CD4-positive, alpha-beta T cell treated with Interleukin-21 for 1 hour (primary cell): ENCODE results near the gene HPGD.

Source experiments
- DNase-seq: peaks from one replicate; pipeline ENCODE4 v3.0.0-alpha.2; 2020

The HPGD gene

DNA sequence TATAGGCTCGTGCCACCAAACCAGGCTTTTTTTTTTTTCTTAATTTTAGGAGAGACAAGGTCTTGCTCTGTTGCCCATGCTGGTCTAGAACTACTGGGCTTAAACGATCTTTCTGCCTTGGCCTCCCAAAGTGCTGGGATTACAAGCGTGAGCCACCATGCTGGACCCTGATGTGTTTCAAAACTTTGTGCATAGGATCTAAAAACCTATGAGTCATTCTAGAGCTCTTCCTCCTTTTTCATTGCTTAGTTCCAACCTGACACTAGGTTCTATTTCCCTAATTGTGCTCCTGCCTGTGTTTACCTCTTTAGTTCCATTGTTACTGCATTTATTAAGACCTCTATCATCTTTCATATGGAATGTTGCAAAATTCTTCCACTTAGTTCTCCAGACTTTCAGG is 57.3 kb downstream of the HPGD start:
- DNase-seq, result no peak

DNA sequence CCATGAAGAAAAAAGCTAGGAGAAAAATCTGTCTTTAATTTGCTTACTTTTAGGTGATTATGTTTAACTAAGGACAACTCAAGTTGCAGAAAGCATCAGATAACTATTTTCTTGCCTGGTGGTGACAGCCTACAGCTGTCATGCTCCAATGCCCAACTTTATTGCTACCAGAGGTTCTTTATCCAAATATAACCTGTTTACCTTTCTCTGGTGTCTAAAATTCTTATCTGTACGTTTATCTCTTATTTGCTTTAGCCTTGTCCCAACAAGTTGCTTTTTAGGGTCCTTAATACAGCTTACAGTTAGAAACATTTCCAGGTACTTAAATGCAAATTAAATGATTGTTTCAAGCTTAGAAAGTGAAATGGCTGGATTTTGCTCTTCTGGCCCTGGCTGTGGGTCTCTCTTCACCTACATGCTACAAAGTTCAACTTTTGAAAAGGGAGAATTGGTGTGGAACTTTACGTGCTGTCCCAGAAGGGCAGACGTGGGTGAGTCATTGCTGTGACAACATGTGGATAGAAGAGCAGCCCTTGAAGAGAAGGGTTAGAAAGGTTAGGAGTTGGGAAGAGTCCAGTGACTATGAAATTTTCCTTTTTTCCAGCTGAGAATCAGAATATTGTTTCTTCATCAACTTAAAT is 60.7 kb downstream of the HPGD start:
- no peak for DNase-seq

DNA sequence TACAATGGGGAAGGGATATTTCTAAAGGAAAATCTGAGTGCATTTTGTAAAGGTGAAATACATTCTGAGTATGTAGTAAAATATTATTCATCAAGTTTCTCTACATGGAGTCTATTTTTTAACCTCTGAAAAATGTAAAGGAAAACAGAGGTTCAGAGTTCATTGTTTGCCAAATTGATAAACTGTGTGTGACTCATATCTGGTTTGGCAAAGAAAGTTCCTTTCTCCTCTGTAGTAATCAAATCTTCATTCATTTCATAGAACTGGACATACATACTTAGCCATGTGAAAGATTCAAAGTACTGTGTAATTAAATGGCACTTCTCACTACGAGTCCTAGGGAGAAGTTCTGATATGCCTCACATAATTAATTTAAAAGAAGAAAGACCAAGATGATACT is 61.6 kb downstream of the HPGD start:
- DNase-seq, result no peak

DNA sequence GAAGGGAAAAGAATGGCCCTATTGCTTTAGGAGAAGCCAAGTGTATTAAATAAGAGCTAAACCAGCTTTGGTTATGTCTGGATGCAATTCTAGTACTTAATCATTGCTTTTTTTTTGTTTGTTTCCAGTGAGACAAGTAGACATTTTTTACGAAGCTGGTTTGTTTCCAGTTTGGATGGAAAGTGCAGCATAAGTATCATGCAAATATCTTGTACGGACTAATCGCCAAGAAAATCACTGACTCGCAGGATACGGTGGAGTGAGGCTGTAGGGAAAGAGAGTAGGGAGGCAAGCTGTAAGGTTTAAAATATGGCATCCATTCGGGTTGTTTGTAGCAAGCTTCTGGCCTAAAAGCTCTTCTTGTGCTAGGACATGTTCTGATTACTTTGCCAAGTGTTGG is 64.8 kb downstream of the HPGD start:
- no peak for DNase-seq

DNA sequence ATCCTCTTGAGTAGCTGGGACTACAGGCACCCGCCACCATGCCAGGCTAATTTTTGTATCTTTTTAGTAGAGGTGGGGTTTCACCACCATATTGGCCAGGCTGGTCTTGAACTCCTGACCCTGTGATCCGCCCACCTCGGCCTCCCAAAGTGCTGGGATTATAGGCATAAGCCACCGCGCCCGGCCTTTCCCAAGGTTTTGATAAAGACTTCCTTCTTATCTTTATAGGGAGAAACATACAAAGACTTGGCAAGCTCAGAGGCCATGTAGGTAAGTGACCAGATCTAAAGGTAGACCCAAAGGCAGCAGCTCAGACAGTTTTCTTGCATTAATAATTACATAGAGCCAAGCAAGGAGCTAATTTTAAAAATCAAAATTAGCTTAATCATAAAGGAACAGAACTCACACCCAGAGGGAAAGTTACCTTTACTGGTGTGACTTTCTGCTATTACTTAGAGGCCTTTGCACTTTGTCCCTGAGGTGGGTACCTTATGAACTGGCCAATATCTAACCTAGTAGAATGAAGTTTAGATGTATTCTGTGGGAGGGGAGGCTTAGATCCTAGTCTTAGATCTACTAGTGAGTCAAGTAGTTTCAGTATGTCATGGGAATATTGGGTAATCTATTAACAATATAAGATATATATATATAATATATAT is 67.3 kb downstream of the HPGD start:
- no peak for DNase-seq

DNA sequence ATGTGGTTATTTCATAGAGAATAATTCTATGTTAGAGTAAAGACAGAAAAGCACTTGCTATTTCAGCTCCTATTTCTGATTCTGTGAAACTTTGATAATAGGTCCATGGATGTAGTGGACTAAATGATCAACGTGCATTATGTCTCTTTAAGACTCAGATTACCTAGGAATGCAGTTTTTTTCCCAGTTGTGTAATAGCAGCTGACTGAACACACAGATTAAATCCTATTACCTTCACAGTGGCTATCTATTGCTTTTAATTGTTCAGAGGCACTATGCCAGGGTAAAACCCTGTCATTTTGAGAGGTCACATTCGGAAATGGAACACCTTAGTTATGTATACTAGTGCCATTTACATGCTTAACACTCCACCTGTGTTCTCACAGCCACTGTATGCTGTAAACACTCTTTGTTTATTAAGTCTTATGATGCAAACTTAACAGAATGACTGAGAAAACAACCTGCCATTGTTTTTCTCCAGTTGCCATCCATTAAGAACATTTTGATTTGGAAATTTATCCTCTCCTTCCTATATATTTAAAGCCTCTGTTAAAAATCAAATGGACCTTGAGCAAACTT is 70.5 kb downstream of the HPGD start:
- no peak for DNase-seq

DNA sequence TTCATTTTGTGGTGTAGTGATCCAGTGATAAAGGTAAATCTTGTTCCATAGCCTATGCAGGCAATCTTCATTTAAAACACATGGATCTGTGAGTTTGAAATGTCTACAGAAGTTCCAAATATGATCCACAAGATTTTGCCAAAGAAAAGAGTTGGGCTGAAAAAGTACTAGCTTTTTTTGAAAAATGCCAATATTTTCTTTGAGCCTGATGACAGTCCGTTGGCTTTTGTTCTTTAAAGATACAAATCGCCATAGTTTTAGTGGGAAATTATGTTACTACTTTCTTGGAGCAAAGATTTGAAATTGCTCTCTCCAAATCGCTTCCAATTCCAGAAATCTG is 71.5 kb downstream of the HPGD start:
- no peak for DNase-seq

DNA sequence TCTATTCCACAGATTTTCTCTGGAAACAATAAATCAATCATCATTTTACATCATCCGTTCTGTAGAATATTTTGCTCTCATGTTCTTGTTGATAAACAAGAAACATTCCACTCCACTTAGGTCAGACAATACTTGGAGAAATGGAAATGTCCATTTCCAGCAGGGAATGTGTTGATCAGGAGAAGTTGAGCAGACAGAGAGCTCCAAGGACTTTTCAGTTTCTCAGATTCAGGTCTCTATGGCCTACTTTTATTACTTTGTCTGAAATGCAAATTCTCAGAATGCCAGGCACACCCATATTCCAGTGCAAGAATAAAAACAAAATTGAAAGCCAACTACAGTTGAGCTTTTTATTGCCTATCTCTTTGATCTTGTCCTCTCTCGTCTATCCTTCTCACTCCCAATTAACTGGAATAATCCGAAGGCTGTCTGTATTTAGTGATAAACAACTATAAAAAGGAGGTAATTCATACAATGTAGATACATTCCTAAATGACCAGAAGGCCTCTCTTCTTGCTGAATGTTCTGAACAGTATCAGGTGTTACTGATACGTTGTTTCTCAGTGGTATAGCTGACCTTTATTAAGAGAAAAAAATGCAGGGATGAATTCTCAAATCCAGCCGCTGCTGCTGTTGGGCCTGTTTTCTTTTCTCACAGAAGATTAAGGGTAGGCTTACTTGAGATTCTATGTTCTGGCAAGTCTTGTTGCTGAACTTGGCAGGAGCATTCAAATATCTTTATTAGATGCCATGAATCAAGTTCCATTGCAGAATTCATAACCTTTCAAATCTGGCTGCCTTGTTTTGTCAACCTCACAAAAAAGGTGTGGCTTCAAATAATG is 72.1 kb downstream of the HPGD start:
- DNase-seq, result no peak

DNA sequence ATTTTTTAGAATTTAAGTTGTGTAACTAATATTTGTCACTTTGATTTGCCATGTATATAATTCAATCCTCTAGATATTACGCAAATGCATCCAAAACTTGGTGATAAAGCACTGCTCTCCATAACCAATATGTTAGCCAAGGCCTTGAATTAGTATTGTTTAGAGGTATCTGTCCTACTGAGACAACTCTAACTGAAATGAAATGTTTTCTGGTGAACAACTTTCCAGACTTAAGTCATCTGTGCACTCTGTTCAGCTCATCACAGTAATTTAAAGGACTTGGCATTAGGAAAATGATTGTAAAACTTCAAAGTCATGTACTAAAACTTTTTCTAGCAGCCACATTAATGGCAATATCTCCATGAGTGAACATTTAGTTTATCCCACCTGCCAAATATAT is 73.1 kb downstream of the HPGD start:
- no peak for DNase-seq

DNA sequence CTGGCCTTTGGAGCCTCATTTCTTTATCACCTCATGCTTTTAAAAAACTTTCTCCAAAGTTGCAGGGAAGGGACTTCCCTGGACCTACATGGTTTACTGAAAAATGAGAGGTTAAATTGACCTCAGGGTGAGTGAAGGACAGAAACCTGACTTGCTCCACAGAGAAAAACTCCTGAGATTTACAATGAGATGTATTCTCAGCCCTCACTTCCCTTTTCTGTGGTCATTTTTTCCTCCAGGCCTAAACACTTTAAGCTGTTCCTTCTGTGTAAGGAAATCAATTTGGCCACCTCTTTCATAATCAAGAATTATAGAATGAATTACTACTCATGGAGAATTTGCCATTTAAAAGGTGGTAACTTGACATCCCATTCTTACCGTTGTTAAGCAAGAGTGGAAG is 77.9 kb downstream of the HPGD start:
- DNase-seq, result no peak
